Ishikawa (cell line): Measurements from ENCODE around the gene CHMP1B.

Experiments used
- CEBPB ChIP-seq: IDR thresholded peaks from 2 replicates; pipeline ENCODE4 v1.6.1; 2012
- CREB1 ChIP-seq: IDR thresholded peaks from 2 replicates; pipeline ENCODE4 v1.6.1; 2012; ENCODE audit warnings: low read depth
- EGR1 ChIP-seq: IDR thresholded peaks from 2 replicates; pipeline ENCODE4 v1.6.1; 2012
- EP300 ChIP-seq: IDR thresholded peaks from 2 replicates; pipeline ENCODE4 v1.6.1; 2012; ENCODE audit warnings: borderline replicate concordance
- FOXM1 ChIP-seq: IDR thresholded peaks from 2 replicates; pipeline ENCODE4 v1.6.1; 2012; ENCODE audit warnings: low read depth, borderline replicate concordance
- NFIC ChIP-seq: IDR thresholded peaks from 2 replicates; pipeline ENCODE4 v1.6.1; 2012
- RAD21 ChIP-seq: IDR thresholded peaks from 2 replicates; pipeline ENCODE4 v1.6.1; 2012; ENCODE audit warnings: low read depth
- TAF1 ChIP-seq: IDR thresholded peaks from 2 replicates; pipeline ENCODE4 v1.6.1; 2012; ENCODE audit warnings: low read depth, mild to moderate bottlenecking
- TCF12 ChIP-seq: IDR thresholded peaks from 2 replicates; pipeline ENCODE4 v1.6.1; 2012; ENCODE audit warnings: low read depth
- TEAD4 ChIP-seq: IDR thresholded peaks from 2 replicates; pipeline ENCODE4 v1.6.1; 2012
- YY1 ChIP-seq: IDR thresholded peaks from 2 replicates; pipeline ENCODE4 v1.6.1; 2012; ENCODE audit warnings: low read depth
- ZBTB7A ChIP-seq: IDR thresholded peaks from 2 replicates; pipeline ENCODE4 v1.6.1; 2012; ENCODE audit warnings: low read depth
- TF ChIP-seq, protein P1 (sequence below): IDR thresholded peaks from 2 replicates; pipeline ENCODE4 v1.6.1; 2012
- TF ChIP-seq, protein P2 (sequence below): IDR thresholded peaks from 2 replicates; pipeline ENCODE4 v1.6.1; 2012; ENCODE audit warnings: low read depth, mild to moderate bottlenecking
- TF ChIP-seq, protein P3 (sequence below): IDR thresholded peaks from 2 replicates; pipeline ENCODE4 v1.6.1; 2012

The CHMP1B gene

DNA sequence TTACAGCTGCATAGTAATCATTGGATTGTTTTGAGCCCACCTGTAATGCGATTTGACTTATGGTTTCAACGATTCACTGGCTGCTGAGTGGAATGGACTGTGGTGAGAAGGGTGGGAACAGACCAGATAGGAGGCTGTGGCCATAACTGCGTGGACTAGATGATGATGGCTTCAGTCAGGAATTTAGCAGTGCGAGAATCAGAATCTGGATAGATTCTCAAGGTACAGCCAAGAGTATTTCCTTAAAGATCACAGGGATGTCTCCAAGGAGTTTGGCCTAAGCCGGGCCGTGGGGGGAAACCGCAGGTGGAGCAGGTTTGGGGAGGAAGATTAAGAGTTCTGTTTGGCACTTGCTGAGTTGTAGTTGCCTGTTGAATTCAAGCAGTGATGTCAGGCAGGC is 44.0 kb upstream of the CHMP1B start:
- TF ChIP-seq TAF1 (no peak), RAD21 (no peak), TEAD4 (no peak), FOXM1 (no peak), EGR1 (no peak), EP300 (no peak), YY1 (no peak), NFIC (no peak), TCF12 (no peak), ZBTB7A (no peak), CREB1 (no peak)
- TF ChIP-seq, protein P1, sequence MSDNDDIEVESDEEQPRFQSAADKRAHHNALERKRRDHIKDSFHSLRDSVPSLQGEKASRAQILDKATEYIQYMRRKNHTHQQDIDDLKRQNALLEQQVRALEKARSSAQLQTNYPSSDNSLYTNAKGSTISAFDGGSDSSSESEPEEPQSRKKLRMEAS, result no peak
- TF ChIP-seq, protein P2, sequence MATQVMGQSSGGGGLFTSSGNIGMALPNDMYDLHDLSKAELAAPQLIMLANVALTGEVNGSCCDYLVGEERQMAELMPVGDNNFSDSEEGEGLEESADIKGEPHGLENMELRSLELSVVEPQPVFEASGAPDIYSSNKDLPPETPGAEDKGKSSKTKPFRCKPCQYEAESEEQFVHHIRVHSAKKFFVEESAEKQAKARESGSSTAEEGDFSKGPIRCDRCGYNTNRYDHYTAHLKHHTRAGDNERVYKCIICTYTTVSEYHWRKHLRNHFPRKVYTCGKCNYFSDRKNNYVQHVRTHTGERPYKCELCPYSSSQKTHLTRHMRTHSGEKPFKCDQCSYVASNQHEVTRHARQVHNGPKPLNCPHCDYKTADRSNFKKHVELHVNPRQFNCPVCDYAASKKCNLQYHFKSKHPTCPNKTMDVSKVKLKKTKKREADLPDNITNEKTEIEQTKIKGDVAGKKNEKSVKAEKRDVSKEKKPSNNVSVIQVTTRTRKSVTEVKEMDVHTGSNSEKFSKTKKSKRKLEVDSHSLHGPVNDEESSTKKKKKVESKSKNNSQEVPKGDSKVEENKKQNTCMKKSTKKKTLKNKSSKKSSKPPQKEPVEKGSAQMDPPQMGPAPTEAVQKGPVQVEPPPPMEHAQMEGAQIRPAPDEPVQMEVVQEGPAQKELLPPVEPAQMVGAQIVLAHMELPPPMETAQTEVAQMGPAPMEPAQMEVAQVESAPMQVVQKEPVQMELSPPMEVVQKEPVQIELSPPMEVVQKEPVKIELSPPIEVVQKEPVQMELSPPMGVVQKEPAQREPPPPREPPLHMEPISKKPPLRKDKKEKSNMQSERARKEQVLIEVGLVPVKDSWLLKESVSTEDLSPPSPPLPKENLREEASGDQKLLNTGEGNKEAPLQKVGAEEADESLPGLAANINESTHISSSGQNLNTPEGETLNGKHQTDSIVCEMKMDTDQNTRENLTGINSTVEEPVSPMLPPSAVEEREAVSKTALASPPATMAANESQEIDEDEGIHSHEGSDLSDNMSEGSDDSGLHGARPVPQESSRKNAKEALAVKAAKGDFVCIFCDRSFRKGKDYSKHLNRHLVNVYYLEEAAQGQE, result no peak

DNA sequence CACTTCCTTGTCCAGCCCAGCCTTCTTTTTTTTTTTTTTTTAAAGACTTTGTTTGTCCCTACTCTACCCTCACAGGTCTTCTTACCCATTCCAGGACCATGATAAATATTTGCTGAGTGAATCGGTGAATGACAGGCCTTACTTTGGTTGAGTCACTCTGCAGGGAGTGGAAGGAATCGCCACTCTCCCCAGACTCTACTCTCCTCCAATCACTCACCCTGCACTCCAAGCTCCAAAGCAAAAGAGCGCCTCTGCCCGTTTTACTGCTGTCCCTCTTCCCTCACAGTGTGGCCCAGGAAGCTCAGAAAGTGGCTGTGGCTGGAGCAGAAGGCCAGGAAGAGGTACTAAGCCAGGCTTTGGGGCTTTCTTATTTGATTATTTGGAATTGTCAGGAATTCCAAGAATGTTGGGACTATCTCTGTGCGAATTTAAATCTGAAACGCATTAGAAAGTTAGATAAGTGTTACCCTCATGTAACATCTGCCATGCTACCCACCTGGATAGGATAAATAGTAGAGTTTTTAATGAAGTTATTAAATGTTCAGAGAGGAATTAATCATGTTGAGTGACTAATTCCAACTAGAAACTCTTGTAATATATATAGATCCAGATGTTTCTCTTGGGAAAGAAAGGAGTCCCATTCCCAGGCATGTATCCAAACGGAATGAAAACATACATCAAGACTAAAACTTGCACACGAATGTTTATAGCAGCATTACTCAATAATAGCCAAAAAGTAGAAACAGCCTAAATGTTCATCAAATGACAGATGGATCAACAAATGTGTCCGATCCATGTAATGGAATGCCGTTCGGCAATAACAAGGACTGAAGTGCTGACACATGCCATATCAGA is 43.0 kb upstream of the CHMP1B start:
- no peak for TF ChIP-seq RAD21

DNA sequence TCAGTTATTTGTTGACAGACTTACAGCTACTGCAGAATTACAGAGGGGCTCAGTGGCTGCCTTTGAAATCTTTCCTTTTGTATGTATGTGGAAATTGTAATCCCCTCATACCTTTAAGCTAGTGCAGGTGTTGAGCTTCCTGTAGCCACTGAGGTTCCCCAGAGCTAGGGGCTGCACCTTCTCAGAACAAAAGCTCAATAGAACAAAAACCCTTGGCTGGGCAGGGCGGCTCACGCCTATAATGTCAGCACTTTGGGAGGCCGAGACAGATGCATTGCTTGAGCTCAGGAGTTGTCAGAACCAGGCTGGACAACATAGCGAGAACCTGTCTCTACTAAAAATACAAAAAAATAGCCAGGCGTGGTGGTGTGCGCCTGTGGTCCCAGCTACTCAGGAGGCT is 41.3 kb upstream of the CHMP1B start:
- TF ChIP-seq, protein P2, result no peak
- TF ChIP-seq TEAD4 (no peak), TAF1 (no peak), RAD21 (no peak), EP300 (no peak), TCF12 (no peak), CEBPB (no peak), CREB1 (no peak), NFIC (no peak), FOXM1 (no peak)
- TF ChIP-seq, protein P3, sequence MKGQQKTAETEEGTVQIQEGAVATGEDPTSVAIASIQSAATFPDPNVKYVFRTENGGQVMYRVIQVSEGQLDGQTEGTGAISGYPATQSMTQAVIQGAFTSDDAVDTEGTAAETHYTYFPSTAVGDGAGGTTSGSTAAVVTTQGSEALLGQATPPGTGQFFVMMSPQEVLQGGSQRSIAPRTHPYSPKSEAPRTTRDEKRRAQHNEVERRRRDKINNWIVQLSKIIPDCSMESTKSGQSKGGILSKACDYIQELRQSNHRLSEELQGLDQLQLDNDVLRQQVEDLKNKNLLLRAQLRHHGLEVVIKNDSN, result no peak
- TF ChIP-seq, protein P1, result no peak

DNA sequence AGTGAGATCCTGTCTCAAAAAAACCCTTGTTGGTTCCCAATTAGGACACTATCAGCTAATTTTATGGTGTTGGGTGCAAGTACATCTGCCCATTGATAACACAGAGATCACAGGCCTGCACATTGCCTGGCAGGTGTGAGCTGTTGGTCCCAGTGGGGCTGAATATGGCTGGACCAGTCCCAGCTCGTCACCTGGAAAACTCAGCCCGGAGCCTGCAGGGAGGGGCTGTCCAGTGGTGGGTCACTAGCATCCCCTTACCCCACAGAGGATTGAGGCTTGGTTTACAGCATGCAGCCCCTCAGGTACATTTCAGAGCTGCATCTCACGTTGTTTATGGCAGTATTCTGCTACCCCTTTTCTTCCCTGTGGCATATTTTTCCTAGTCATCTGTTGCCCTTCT is 40.8 kb upstream of the CHMP1B start:
- TF ChIP-seq TAF1, result no peak
- TF ChIP-seq CEBPB, result no peak
- TF ChIP-seq FOXM1, result no peak

DNA sequence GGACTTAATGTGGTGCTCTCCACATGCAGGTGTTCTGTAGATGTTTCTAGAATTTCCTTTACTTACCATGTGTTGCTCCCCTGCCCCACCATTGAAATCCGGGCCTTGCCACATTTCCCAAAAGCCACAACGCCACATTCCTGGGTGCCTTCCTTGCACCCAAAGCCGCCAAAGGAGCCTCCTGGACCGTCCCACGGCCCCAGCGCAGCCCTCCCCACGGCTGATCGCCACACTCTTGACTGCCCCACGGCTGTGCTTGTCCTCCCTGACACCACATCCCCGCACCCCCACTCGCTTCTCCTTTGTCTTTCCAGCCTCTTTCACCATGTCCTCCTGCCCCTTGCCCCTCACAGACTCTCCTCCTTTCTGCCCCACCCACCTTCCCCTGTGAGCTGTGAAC is 40.2 kb upstream of the CHMP1B start:
- no peak for TF ChIP-seq TAF1
- no peak for TF ChIP-seq ZBTB7A
- TF ChIP-seq CEBPB, result no peak
- TF ChIP-seq, protein P3, result no peak

DNA sequence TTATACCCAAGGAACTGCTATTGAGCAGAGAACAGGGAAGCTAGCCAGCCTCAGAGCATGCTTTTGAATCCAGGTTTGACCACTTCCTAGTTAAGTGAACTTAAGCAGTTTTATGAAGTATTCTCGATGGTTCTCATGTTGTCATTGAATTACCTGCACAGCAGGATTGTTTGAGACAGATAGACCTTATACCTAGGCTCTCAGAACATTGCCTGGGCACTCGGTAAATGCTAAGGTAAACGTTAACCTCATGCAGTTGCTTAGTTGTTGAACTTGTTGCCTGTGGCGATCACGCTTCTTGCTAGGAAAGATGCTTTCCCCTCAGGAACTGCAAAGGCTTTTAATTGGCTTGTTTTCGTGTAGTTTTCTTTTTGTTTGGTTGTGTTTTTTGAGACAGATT is 34.0 kb upstream of the CHMP1B start:
- TF ChIP-seq TAF1 (no peak), TCF12 (no peak), NFIC (no peak), FOXM1 (no peak), CREB1 (no peak), CEBPB (no peak), ZBTB7A (no peak), RAD21 (no peak), TEAD4 (no peak), YY1 (no peak), EP300 (no peak), EGR1 (no peak)
- TF ChIP-seq, protein P3, result no peak
- TF ChIP-seq, protein P1, result no peak
- TF ChIP-seq, protein P2, result no peak
